Breast epithelium (tissue), 4 donors: ENCODE data around the gene MINDY4. TPM values are rescaled to one million over a fixed set of nuclear protein-coding genes. Genes with fewer than 3 reads are reported as not detected.

ENCODE experiments used
- DNase-seq, 2 donors: peaks; one replicate each; pipeline ENCODE4 v3.0.0-alpha.2; 2019; ENCODE audit warnings: low spot score in 2 of 2
- H3K27ac ChIP-seq, 2 donors: fragments of 200-600 bp; sonication (generic) in 1 of 2; one replicate each; pipeline ENCODE4 v1.5.1; 2016 to 2019; ENCODE audit warnings: mild to moderate bottlenecking in 1 of 2
- H3K27me3 ChIP-seq, 2 donors: fragments of 200-600 bp; sonication (generic) in 1 of 2; one replicate each; pipeline versions ENCODE4 v1.5.1 to v1.6.0; 2017 to 2019; ENCODE audit warnings: control low read depth in 1 of 2, mild to moderate bottlenecking in 1 of 2
- H3K36me3 ChIP-seq: fragments of 200-600 bp; one replicate; pipeline ENCODE4 v1.5.1; 2019
- H3K4me1 ChIP-seq, 2 donors: fragments of 200-600 bp; sonication (generic); one replicate each; pipeline ENCODE4 v1.5.1; 2016 to 2019; ENCODE audit warnings: control low read depth in 1 of 2
- H3K4me3 ChIP-seq, 3 donors: fragments of 200-600 bp; sonication (generic); 1 replicate in 2 of 3; 2 replicates in 1 of 3; pipeline ENCODE4 v1.5.1; 2016 to 2019; ENCODE audit warnings: mild to moderate bottlenecking in 3 of 3, moderate library complexity in 2 of 3
- H3K9me3 ChIP-seq, 2 donors: fragments of 200-600 bp; sonication (generic) in 1 of 2; one replicate each; pipeline ENCODE4 v1.5.1; 2016 to 2019; ENCODE audit warnings: control low read depth in 1 of 2
- POLR2A ChIP-seq: fragments of 450-650 bp; IDR thresholded peaks from one replicate; pipeline ENCODE4 v1.6.1; 2016; ENCODE audit warnings: antibody characterized with exemption, mild to moderate bottlenecking, moderate library complexity
- POLR2AphosphoS5 ChIP-seq, 3 donors: sonication (generic); formaldehyde crosslinking; IDR thresholded peaks; one replicate each; pipeline ENCODE4 v1.6.1; 2017; ENCODE audit warnings: antibody characterized with exemption in 3 of 3
- intact Hi-C: fragments of 100-400 bp; cut with DNase I; formaldehyde crosslinking; loops from one replicate; pipeline ENCODE4 v1.15.1; 2023; ENCODE audit warnings: low total_unique reads
- total RNA-seq, 3 donors: library from RNA; depleted of rRNA; stranded (reverse); fragments of >200 nt; gene quantifications; one replicate each; pipeline ENCODE4 v1.1.0, GENCODE V29; 2016
- TF ChIP-seq, protein P1 (sequence below), 3 donors: fragments of 450-650 bp; IDR thresholded peaks; one replicate each; pipeline ENCODE4 v1.5.1; 2016 to 2017; ENCODE audit warnings: antibody characterized with exemption in 3 of 3, mild to moderate bottlenecking in 3 of 3, moderate library complexity in 3 of 3

The MINDY4 gene
- total RNA-seq, 3 donors from 2014 or later = 5.6 to 14.9 (median 13.8) TPM

DNA sequence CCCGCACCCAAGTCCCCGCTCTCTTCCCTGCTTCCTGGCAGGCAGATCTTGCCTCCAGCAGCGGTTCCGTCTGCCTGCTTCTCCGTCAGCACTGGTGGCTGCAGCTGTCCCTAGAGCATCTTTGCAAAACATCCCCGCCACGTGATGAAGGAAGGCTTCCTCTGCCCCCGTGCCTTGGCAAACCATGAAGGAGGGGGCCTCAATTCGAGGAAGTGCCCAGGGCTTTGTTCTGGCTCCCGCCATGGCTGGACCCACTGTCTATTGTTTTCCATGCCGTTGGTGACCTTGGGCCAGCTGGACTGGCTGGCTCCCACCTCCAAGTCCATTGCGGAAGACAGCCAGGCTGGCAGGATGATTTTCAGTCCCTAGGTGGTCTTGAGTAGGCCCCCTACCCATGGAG lies 127.2 kb downstream of the MINDY4 start:
- H3K9me3 ChIP-seq = no peaks in the 10 kb centered on the region
- intact Hi-C loops = no loop called here
- H3K4me1 ChIP-seq = no peaks in the 10 kb centered on the region
- H3K27ac ChIP-seq = no peak overlapping the region
- no peak overlapping the region for H3K4me3 ChIP-seq
- H3K27me3 ChIP-seq = no peaks in the 10 kb centered on the region
- no peak for DNase-seq
- no peaks in the 10 kb centered on the region for H3K36me3 ChIP-seq
- TF ChIP-seq POLR2A (no peak), POLR2AphosphoS5 (IDR thresholded peaks at IDR 0.05) (no peak)
- TF ChIP-seq, protein P1, sequence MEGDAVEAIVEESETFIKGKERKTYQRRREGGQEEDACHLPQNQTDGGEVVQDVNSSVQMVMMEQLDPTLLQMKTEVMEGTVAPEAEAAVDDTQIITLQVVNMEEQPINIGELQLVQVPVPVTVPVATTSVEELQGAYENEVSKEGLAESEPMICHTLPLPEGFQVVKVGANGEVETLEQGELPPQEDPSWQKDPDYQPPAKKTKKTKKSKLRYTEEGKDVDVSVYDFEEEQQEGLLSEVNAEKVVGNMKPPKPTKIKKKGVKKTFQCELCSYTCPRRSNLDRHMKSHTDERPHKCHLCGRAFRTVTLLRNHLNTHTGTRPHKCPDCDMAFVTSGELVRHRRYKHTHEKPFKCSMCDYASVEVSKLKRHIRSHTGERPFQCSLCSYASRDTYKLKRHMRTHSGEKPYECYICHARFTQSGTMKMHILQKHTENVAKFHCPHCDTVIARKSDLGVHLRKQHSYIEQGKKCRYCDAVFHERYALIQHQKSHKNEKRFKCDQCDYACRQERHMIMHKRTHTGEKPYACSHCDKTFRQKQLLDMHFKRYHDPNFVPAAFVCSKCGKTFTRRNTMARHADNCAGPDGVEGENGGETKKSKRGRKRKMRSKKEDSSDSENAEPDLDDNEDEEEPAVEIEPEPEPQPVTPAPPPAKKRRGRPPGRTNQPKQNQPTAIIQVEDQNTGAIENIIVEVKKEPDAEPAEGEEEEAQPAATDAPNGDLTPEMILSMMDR (IDR thresholded peaks at IDR 0.05) = no peak

DNA sequence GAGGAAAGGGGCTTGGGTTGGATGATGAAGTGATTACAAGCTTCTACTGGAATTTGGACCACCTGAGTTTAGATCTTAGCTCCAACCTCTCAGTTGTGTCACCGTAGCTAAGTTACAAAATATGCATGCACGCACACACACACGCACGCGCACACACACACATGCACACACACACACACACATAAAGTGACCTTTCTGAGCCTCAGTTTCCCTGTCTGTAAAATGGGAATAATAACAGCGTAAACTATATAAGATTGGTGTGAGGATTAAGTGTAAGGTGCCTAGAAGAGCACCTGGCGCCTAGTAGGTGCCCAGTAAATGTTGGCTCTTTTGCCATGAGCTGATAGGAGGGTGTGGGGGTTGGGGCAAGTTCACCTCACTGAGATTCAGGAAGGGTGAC lies 127.8 kb downstream of the MINDY4 start:
- H3K4me3 ChIP-seq = no peak overlapping the region
- intact Hi-C loops = no loop called here
- H3K27me3 ChIP-seq = no peaks in the 10 kb centered on the region
- H3K36me3 ChIP-seq = no peaks in the 10 kb centered on the region
- TF ChIP-seq, protein P1 (IDR thresholded peaks at IDR 0.05) = no peak
- TF ChIP-seq POLR2A (no peak), POLR2AphosphoS5 (IDR thresholded peaks at IDR 0.05) (no peak)
- no peaks in the 10 kb centered on the region for H3K4me1 ChIP-seq
- H3K9me3 ChIP-seq = no peaks in the 10 kb centered on the region
- no peak for DNase-seq
- peak overlapping the region in 1 of 2 donors; percentile 73 for H3K27ac ChIP-seq

DNA sequence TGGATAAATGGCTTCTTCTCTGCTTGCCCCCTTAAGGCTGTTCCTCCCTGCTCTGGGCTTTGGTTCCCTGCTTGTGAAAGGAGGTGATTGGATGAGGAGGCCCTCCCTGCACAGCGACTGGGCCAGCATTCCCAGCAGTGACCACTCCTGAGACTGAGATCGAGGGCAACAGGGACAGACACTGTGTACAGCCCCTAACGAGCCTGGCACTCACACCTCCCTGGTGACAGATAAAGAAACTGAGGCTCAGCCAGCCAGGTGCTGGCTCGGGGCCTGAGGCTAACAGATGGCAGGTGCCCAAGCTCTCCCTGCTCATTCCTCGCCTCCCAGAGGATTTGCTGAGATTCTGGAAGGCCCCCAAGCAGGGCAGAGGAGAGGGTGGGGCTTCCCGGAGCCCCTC lies 128.4 kb downstream of the MINDY4 start:
- Histone ChIP-seq H3K27me3 (no peaks in the 10 kb centered on the region), H3K36me3 (no peaks in the 10 kb centered on the region), H3K4me3 (no peak overlapping the region), H3K4me1 (no peaks in the 10 kb centered on the region), H3K27ac (peak overlapping the region in 1 of 2 donors; percentile 73), H3K9me3 (no peaks in the 10 kb centered on the region)
- intact Hi-C loops = no loop called here
- TF ChIP-seq POLR2A (no peak), POLR2AphosphoS5 (IDR thresholded peaks at IDR 0.05) (no peak)
- TF ChIP-seq, protein P1 (IDR thresholded peaks at IDR 0.05) = no peak
- DNase-seq = no peak

DNA sequence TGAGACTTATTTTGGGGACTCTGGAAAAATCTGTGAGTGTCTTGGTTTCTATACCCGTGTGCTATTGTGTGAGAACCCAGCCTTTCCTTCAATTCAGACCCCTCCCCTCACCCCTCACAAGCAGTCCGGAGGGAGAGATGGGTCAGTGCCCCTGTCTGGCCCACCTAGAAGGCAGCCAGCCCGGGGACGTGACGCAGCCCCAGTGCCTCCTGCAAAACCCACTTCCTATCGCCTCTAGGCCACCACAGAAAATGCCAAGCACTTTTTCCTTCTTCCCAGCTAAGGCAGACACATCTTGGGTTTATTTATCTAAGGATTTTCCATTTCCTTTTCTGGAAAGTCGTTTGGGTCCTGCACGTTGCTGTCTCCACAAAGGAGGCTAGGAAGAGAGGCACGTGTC lies 128.8 kb downstream of the MINDY4 start:
- TF ChIP-seq, protein P1 (IDR thresholded peaks at IDR 0.05) = no peak
- no peaks in the 10 kb centered on the region for H3K9me3 ChIP-seq
- intact Hi-C loops = no loop called here
- H3K4me3 ChIP-seq = no peak overlapping the region
- no peak for DNase-seq
- no peaks in the 10 kb centered on the region for H3K27me3 ChIP-seq
- H3K36me3 ChIP-seq = no peaks in the 10 kb centered on the region
- no peaks in the 10 kb centered on the region for H3K4me1 ChIP-seq
- H3K27ac ChIP-seq = peak overlapping the region in 1 of 2 donors; percentile 73

DNA sequence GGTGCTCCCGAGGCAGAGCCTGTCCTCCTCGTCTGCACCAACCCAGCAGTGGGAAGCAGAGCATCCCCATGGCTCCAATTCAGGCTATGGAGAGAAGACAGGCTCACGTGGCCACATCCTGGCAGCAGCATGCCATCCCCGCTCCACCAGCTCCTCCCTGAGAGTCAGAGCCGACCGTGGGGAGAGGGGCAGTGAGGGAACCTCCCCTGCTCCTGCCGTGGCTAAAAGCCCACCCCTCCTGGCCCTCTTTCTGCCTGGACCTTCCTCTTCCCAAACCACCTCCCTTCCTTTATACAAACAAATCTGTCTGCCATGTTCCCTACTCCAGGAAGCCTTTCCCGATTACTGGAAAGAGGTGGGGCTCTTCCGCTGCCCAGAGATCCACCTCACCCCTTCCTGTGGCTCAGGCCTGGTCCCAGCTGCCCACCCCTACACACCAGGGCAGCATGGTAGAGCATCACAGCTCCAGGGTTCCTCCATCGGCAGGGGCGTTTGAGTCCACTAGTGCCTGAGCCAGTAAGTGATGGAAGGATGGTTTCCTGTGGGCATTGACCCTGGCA lies 129.7 kb downstream of the MINDY4 start:
- no peaks in the 10 kb centered on the region for H3K9me3 ChIP-seq
- no peaks in the 10 kb centered on the region for H3K27me3 ChIP-seq
- intact Hi-C loops = no loop called here
- peak overlapping the region in 1 of 2 donors; percentile 73 for H3K27ac ChIP-seq
- TF ChIP-seq POLR2A (no peak), POLR2AphosphoS5 (IDR thresholded peaks at IDR 0.05) (no peak)
- TF ChIP-seq, protein P1 (IDR thresholded peaks at IDR 0.05) = no peak
- H3K36me3 ChIP-seq = no peaks in the 10 kb centered on the region
- no peak overlapping the region for H3K4me3 ChIP-seq
- DNase-seq = no peak
- no peaks in the 10 kb centered on the region for H3K4me1 ChIP-seq
